ES-I3 (cell line): ENCODE measurements around the gene CADM2.
"Not testable (repeated sequence)": the region's sequence is repeated elsewhere in the genome, so short reads cannot be mapped to it uniquely, and the experiment has no call there.

ENCODE experiments used
- H3K36me3 ChIP-seq: 2 replicates; pipeline ENCODE4 v1.6.1; 2013; ENCODE audit warnings: mild to moderate bottlenecking, low read length, control low read depth, moderate library complexity; ENCODE audit not compliant: insufficient read depth
- H3K4me1 ChIP-seq: 2 replicates; pipeline ENCODE4 v1.6.1; 2013; ENCODE audit warnings: mild to moderate bottlenecking, control low read depth, low read length; ENCODE audit not compliant: insufficient read depth
- H3K9ac ChIP-seq: 2 replicates; pipeline ENCODE4 v1.6.1; 2013; ENCODE audit warnings: low read depth, mild to moderate bottlenecking, low read length, moderate library complexity
- H3K9me3 ChIP-seq: 2 replicates; pipeline ENCODE4 v1.6.1; 2013; ENCODE audit warnings: mild to moderate bottlenecking, low read length, moderate library complexity; ENCODE audit not compliant: control insufficient read depth, insufficient read depth

CADM2 gene

DNA sequence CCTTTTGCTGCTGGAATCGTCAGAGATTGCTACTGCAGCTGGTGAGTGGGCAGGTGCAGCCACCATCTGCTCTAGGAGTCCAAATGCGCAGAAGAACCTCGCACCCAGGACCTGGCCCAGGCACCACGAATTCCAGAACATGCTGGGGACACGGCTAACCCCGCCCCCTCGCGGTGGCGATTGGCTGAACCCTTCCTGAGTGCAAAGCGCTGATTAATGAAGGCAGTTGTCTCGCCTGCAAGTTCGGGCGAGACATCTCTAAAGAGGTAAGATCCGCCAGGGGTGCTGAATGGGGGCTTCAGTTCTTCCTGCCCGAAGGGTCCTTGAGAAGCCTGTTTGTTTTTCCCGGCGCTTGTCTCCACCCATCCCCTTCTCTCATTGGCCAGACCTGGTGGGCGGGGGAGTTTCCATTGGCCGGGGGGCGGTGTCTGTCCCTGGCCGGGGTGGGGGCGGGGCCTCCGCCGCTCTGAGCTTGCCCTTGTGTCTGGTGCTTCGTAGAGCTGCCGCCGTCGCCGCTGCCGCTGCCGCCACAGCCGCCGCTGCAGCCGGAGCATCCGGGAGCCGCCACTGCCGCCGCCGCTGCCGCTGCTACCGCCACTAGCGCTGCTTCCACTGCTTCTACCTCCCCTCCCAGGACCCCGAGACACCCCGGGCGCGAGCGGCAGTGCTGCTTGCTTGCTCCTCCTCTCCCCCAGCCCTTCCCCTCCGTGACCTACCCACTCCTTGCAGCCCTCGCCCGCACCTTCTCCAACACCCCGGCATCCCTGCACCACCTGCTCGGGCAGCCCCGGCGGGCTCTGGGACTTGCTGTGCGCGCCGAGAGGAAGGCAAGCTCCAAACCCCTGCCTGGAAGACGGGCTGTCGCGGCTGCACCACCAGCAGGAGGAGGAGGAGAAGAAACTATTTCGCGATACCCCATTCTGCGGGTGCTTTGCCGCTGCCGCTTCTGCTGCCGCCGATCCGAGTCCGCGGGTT, at the start of gene CADM2:
CADM2 (plus strand) TSS at position 495 of the 975 bp plus-strand sequence.
- peak within 1 kb of the TSS; percentile 83 for H3K9ac ChIP-seq

DNA sequence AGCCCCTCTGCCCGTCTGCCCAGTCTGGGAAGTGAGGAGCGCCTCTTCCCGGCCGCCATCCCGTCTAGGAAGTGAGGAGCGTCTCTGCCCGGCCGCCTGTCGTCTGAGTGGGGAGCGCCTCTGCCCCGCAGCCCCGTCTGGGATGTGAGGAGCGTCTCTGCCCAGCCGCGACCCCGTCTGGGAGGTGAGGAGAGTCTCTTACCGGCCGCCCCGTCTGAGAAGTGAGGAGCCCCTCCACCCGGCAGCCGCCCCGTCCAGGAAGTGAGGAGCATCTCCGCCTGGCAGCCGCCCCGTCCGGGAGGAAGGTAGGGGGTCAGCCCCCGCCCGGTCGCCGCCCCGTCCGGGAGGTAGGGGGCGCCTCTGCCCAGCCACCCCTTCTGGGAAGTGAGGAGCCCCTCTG, 40.2 kb upstream of the CADM2 start:
- not testable (repeated sequence) for H3K36me3 ChIP-seq, H3K4me1 ChIP-seq, H3K9ac ChIP-seq, H3K9me3 ChIP-seq

More for the DNA sequence above, at the start of gene CADM2:
- Histone ChIP-seq H3K9me3 (no peaks in the 10 kb centered on the region), H3K4me1 (peaks cover 10% of the 10 kb centered on the region; the same call in 1 of the 2 replicates), H3K36me3 (no peaks in the 10 kb centered on the region)

DNA sequence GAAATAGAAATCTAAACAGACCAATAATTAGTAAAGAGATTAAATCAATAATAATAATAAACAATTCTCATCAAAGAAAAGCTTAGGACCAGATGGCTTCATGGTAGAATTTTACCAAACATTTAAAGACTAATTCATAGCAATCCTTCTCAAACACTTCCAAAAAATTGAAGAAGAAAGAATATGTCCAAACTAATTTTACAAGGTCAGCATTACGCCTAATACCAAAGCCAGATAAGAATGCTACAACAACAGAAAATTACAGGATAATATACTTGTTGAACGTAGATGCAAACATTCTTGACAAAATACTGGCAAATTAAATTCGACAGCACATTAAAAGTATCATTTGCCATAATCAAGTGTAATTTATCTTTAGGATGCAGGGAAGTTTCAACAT, 36.1 kb upstream of the CADM2 start:
- Histone ChIP-seq H3K4me1 (no peaks in the 10 kb centered on the region), H3K9me3 (no peaks in the 10 kb centered on the region)

DNA sequence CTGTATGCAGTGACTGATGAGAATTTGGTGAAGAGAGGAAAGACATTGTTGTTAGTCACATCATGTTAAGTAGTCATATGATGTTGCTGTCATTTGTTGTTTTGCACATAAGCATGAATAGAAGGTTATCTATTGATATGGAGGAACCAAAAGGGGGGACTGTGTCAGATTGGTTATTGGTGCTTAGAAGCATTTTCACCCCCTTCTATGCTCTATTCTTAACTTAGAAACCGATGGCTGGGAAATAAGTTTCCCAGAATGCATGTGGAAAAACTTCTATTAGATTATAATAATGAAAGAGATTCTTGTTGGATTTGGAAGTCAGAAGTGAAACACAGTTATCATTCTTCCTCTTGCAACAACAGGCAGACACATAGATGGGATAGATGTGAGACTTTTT, 33.2 kb upstream of the CADM2 start:
- no peak overlapping the region for H3K9ac ChIP-seq
- H3K4me1 ChIP-seq: no peaks in the 10 kb centered on the region
- H3K9me3 ChIP-seq: no peaks in the 10 kb centered on the region
- H3K36me3 ChIP-seq: no peaks in the 10 kb centered on the region

More for the DNA sequence above, 36.1 kb upstream of the CADM2 start:
- Histone ChIP-seq H3K36me3 (no peaks in the 10 kb centered on the region), H3K9ac (no peak overlapping the region)

DNA sequence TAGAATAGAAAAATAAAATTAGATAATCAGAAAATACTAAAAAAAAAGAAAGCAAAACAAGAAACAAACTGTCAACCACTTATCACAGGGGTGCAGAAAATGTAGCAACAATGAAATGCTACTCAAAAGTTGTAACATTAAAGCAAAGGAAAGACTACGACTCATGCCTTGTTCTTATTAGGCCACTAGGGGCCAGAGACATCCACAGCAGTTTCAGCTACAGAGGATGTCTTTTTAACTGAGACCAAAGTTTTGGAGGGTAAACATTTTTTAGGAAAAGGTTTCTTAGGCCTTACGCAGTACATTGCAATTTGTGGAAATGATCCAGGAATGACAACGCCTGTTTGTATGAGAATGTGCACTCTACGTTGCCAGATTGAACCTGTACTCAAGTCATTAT, 15.4 kb upstream of the CADM2 start:
- Histone ChIP-seq H3K9ac (no peak overlapping the region), H3K9me3 (no peaks in the 10 kb centered on the region), H3K36me3 (no peaks in the 10 kb centered on the region), H3K4me1 (no peaks in the 10 kb centered on the region)

DNA sequence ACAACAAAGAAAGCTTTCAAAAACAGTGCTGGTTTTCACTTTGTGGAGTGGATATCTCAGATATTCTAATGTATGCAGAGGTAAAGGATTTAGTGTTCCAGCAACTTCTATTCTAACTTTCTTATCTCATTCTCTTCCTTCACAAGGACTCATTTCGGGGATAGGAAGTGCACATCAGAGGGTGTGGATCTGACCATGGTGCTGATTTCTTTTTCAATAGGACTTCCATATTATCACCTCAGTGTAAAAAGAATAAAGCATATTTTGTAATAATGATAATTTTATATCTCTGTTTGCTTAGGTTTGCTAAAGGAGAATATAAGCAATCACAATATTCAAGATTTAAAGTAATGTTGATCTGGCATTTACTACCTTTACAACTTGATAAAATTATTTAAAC, 12.5 kb upstream of the CADM2 start:
- Histone ChIP-seq H3K4me1 (no peaks in the 10 kb centered on the region), H3K9ac (no peak overlapping the region), H3K36me3 (no peaks in the 10 kb centered on the region), H3K9me3 (no peaks in the 10 kb centered on the region)

DNA sequence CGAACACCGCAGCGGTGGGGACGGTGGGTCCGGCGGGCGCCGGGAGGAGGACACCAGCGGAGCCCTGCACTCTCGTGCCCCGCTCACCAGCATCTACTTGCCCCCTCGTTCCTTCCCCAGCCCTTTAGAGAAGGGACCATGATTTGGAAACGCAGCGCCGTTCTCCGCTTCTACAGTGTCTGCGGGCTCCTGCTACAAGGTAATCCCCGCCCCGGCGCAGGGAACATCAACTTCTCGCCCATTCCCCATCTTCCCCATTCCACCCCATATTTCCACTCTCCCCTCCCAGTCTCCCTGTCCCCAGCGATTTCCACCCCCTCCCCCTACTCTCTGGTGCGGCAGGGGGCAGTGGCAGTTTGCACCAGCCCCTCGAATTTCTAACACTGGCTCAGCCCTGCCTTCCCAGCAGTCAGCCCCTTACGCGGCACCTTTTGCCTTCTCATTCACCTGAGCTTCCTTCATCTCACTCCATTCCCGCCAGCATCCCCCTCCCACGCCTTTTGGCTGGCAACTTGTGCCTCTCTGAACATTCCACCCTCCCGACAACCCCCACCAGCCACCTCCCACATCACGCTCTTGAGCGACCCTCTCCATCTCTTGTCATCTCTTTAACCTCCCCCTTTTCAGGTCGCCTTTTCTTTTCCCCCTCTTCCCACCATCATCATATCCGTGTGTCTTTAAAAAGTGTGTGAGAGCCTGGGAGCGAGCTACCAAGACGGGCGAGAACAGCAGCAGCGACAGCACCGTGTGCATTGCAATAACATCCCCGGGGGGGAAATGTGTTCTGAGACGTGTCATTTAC, 882 bp downstream of the CADM2 start:
- Histone ChIP-seq H3K9ac (peak overlapping the region; percentile 83), H3K36me3 (no peaks in the 10 kb centered on the region), H3K9me3 (no peaks in the 10 kb centered on the region), H3K4me1 (peaks cover 10% of the 10 kb centered on the region; the same call in 1 of the 2 replicates)

DNA sequence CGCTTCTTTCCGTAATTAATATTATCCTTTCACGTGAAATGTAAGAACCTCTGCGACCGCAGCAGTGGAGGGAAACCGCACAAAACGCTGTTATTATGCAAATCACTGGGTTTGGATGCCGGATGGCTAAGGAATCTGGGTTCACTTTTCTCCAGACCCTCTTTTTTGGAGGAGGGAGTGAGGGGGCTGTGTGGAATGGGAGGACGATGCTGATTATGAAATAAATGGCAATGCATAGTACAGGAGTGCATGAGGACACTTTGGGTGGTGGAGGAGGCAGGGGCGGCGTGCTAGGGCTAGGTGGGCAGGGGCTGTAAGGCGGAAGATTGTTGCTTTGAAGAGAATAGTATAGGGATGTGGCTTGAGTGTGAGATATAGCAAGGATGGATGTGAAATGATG, 1.8 kb downstream of the CADM2 start:
- peaks cover 15% of the 10 kb centered on the region for H3K4me1 ChIP-seq

DNA sequence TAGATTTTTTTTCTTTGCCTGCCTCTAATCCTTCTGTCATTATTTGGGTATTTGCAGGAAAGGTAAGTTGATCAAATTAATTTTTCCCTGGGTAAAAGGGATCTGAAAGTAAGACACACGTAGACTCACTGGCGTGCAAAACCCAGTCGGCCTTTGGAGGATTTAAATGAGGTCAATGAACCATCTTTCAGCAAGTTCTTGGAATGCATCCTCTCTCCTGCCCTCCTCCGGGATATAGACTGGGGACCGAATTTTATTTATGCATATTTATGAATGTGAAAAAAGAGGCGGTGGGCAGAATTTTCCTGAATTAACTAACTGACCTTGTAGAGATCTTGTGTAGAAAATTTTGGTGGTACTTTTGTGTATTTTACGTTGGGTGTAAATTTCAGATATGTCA, 2.2 kb downstream of the CADM2 start:
- no peaks in the 10 kb centered on the region for H3K9me3 ChIP-seq
- peaks cover 19% of the 10 kb centered on the region for H3K4me1 ChIP-seq
- peak overlapping the region; percentile 83; the same call in 1 of the 2 replicates for H3K9ac ChIP-seq
- no peaks in the 10 kb centered on the region for H3K36me3 ChIP-seq

More for the DNA sequence above, 1.8 kb downstream of the CADM2 start:
- peak overlapping the region; percentile 83; the same call in 1 of the 2 replicates for H3K9ac ChIP-seq
- no peaks in the 10 kb centered on the region for H3K36me3 ChIP-seq
- H3K9me3 ChIP-seq: no peaks in the 10 kb centered on the region

DNA sequence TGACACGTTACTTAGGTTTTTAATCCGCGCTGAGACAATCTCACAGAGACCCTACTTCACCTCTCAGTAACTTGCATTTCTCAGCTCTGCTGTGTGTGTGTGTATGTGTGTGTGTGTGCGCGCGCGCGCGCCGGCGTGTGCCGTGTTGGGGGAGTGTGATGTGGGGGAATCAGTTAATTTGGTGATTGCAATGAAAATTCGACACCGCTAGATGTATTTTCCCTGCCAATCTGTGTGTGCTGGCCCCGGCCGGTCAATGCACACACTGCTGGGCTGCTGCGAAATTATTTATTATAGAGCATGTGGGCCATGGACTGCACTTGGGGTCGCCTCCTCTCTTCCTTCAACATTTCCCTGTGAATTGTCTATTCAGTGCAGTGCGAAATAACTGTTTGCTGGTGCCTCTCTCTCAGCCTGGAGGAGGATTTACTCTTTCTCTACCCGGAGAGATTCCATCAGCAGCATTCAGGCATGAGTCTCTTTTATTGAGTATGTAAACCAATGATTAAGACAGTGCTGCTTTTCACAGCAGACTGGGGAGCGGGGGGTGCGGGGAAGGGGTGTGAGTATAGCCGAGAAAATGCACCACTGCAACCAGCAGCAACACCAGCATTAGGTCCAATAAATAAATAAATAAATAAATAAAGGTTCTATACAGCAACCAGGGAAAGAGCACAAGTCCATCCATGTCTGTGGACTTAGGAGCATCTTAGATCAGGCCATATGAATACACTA, 2.9 kb downstream of the CADM2 start:
- H3K9me3 ChIP-seq: no peaks in the 10 kb centered on the region
- no peaks in the 10 kb centered on the region for H3K36me3 ChIP-seq
- peaks cover 21% of the 10 kb centered on the region for H3K4me1 ChIP-seq
- peak overlapping the region; percentile 83 for H3K9ac ChIP-seq

DNA sequence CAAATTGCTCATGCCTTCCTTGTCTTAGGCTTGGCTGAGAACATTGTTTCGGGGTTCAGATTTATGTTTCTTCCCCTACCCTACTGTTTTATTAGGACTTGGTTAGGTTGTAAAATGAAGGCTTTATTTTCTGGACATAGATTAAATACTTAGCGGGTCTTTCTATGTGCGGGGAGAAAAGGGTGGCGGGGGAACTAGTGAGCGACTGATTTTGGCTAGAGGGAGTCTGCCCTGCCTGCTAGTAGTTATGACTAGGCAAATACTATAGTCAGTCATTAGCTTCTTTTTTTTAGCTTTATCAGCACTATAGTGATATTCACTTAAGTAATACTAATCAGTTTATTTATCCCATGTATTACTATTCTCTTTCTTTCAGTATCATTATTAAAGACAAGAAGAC, 3.6 kb downstream of the CADM2 start:
- no peaks in the 10 kb centered on the region for H3K36me3 ChIP-seq
- no peaks in the 10 kb centered on the region for H3K9me3 ChIP-seq
- peaks cover 24% of the 10 kb centered on the region for H3K4me1 ChIP-seq
- no peak overlapping the region for H3K9ac ChIP-seq

DNA sequence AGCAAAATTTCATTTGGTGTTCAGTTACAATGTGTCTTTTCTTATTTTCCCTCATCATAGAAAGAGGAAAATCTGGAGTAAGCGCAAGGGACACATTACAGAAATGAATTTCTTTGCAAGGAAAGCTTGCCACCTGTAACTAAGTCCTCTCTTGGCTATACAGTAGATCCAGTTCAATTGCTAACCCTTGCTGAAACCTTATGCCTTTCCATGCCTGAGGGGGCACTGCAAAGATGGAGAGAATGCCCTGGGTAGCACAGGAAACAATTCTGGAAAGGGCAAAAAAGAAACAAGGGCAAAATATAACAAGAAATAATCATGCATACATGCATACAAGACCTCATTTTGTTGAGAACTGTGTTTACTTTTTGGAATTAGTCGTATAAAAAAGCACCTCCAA, 4.3 kb downstream of the CADM2 start:
- Histone ChIP-seq H3K9me3 (no peaks in the 10 kb centered on the region), H3K9ac (no peak overlapping the region), H3K4me1 (peaks cover 23% of the 10 kb centered on the region), H3K36me3 (no peaks in the 10 kb centered on the region)

DNA sequence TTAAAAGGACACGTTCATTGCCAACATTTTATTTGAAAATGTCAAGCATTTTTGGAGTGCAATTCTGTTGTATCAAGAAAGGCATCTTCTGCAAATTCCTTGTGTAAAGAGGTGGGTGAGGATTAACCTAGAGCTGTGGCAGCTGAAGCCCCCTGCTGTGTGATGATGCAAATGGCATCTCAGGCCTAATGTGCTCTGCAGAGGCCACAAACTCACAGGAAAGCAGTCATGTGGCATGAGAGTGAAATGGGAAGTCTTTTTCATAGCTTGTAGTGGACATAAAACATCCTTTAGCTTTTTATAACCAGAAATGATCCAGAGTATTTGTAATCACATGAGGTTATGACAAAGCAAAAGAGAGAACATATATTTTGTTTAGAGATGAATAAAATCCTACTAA, 6.4 kb downstream of the CADM2 start:
- Histone ChIP-seq H3K9ac (no peak overlapping the region), H3K9me3 (no peaks in the 10 kb centered on the region), H3K4me1 (peaks cover 37% of the 10 kb centered on the region), H3K36me3 (no peaks in the 10 kb centered on the region)
